ENCODE measurements around the gene DDR2.

DDR2 gene

GRCh38 chr1:162835157-162835899 lies 203.1 kb downstream of the DDR2 start:
- no peaks in the 10 kb centered on the region for H3K9me2 ChIP-seq (replicated peaks; ENCODE audit: insufficient read depth, low read length)
- H3K9me3 ChIP-seq (replicated peaks; ENCODE audit: insufficient read depth, low read length) = no peaks in the 10 kb centered on the region
- peak overlapping the region; percentile 43 for H3K9ac ChIP-seq (ENCODE audit: low read length)
- TF ChIP-seq EZH2phosphoT487 (IDR thresholded peaks at IDR 0.05; ENCODE audit: low read length) (no peak), CTCF (IDR thresholded peaks at IDR 0.05; ENCODE audit: low read length) (no peak), EZH2 (optimal IDR thresholded peaks at IDR 0.05; ENCODE audit: low read depth, low read length) (no peak)
- peak; percentile 97 for DNase-seq
- peak overlapping the region; percentile 69 for H3K4me2 ChIP-seq (ENCODE audit: low read depth, low read length)
- H3K4me3 ChIP-seq (ENCODE audit: low read length) = peak overlapping the region; percentile 16
- H4K20me1 ChIP-seq (ENCODE audit: insufficient read depth, low read length) = no peaks in the 10 kb centered on the region
- H3K27me3 ChIP-seq (replicated peaks; ENCODE audit: insufficient read depth, low read length) = no peaks in the 10 kb centered on the region
- H3K36me3 ChIP-seq (replicated peaks; ENCODE audit: insufficient read depth, low read length) = no peaks in the 10 kb centered on the region
- peak overlapping the region; percentile 41 for H2AFZ ChIP-seq (ENCODE audit: low read length)
- peaks cover 37% of the 10 kb centered on the region for H3F3A ChIP-seq (ENCODE audit: insufficient read depth, low read length)
- no peaks in the 10 kb centered on the region for H3K79me2 ChIP-seq (ENCODE audit: low read length)
- peaks cover 38% of the 10 kb centered on the region for H3K4me1 ChIP-seq (ENCODE audit: low read length)
- H3K27ac ChIP-seq (ENCODE audit: low read length) = peak overlapping the region; percentile 87
